ENCODE data around the gene CELF1.
"Not testable (repeated sequence)": the region's sequence is repeated elsewhere in the genome, so short reads cannot be mapped to it uniquely, and the experiment has no call there.

Gene CELF1

DNA sequence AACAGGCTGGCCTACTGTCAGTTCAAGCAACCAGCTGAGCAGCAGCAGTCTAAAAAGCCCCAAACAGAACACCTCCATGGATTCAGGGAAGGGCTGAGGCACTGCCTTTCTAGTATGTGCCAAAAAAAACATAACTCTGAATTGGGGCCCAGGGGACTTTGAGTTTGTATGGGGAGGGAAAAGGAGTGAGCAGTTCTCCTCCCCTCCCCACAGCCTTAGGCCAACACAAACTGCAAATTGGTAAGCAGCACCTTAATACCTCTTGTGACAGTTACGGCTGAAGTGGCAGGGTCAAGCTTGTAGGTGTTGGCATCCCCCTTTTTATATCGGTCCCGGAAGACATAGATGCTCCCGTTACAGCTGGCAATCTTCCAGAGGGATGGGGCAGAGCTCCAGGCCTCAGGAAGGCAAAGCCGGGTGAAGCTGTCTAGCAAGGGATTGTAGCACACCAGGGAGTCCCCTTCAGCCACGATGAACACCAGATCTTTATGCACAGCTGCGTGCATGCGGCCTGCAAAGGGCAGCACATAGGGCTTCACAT is 19.9 kb upstream of the CELF1 start:
- DNase-seq, result no peak

DNA sequence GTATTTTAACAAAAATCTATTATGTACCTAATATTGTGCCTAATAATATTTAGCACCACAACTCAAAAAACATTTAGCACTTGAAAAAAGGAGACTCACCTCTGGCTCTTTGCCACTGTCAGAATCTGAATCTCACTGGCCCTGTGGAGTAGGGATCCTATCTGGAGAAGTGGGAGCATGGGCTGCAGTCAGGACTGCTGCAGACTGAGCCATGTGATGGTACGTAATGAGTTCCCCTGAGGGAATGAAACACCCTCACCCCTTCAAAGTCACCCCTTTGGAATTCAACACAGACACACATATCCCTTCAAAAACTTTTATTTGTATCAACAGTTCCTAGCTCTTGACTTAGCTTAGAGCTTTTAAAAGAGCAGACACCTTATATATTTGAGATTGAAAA is 19.0 kb upstream of the CELF1 start:
- DNase-seq, result peak; percentile 48

DNA sequence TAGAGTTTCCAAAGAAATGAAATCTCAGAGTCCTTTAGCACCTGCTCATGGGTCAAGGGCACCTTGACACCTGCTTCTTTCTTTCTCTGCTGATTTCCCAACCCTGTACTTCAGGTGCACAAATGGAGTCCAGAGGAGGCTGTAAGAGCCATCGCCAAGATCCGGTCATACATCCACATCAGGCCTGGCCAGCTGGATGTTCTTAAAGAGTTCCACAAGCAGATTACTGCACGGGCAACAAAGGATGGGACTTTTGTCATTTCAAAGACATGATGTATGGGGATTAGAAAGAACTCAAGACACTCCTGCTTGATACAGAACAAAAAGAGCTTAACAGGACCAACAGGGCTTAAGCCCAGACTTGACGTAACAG is 18.4 kb upstream of the CELF1 start:
- no peak for DNase-seq

- no peak for DNase-seq
Measured at GRCh38 chr11:47570651-47571356, 17.9 kb upstream of the CELF1 start.

DNA sequence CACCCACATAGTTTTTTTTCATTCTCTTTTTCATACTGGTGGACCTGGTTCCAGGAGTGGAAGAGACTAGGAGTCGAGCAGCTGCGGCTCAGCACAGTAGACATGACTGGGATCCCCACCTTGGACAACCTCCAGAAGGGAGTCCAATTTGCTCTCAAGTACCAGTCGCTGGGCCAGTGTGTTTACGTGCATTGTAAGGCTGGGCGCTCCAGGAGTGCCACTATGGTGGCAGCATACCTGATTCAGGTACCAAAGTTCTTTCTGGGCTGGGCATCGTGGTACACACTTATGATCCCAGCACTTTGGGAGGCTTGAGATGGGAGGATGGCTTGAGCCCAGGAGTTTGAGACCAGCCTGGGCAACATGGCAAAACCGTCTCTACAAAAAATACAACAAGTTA is 16.7 kb upstream of the CELF1 start:
- no peak for DNase-seq

GRCh38 chr11:47566149-47566698 is 13.3 kb upstream of the CELF1 start:
- DNase-seq, result no peak

DNA sequence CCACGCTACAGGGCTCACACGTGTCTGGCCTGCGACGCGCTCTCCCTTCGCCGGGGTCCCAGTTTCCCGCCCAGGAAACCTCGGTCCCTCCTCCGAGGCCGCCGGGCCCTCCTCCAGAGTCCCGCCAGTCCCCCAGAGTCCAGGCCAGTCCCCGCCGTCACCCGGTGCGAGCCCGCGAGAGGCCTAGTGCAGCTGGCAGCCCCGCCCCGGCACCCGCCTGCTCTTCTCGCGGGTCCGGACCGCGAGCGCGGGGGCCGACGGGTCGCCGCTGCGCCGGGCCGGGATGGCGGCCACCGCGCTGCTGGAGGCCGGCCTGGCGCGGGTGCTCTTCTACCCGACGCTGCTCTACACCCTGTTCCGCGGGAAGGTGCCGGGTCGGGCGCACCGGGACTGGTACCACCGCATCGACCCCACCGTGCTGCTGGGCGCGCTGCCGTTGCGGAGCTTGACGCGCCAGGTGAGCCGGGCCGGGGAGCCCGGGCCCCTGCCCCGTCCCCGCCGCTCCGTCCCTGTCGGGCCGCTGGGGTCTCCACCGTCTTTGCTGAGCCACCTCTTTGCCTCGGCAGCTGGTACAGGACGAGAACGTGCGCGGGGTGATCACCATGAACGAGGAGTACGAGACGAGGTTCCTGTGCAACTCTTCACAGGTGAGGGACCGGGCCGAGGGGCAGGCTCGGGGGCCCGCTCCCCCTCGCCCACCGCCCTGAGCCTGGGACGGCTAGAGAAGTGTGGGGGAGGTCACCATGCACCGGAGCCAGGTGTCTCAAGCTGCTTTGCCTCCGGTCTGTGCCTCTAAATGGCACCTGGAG is 12.6 kb upstream of the CELF1 start, which contains the start of gene PTPMT1:
Gene PTPMT1, plus strand, starts transcription at position 260 of the 809 bp plus-strand sequence. Its CDS starts 24 bp downstream, at position 284.
- peak; percentile 73 for DNase-seq

- DNase-seq, result no peak
Measured at GRCh38 chr11:47564933-47565339, 12.0 kb upstream of the CELF1 start.

DNA sequence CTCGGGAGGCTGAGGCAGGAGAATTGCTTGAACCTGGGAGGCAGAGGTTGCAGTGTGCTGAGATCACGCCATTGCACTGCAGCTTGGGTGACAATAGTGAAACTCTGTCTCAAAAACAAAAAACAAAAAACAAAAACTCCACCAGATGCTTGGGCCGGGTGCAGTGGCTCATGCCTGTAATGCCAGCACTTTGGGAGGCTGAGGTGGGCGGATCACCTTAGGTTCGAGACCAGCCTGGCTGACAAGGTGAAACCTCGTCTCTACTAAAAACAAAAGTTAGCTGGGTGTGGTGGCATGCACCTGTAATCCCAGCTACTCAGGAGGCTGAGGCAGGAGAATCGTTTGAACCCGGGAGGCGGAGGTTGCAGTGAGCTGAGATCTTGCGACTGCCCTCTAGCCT is 11.4 kb upstream of the CELF1 start:
- DNase-seq, result not testable (repeated sequence)

GRCh38 chr11:47562393-47562792 is 9.5 kb upstream of the CELF1 start:
- DNase-seq, result not testable (repeated sequence)

- DNase-seq, result peak; percentile 76
Measured at GRCh38 chr11:47560426-47560825, 7.5 kb upstream of the CELF1 start.

DNA sequence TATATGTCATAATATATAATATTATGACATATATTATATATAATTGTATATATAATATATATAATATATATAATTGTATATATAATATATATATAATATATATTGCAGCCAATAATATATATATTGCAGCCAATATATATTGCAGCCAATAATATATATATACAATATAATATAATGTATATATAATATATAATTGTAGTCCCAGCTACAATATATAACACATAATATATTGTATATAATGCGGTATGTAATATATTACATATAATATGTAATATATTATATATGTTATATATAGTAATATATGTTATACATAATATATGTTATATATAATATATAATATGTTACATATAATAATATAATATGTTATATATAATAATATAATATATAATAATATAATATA is 5.8 kb upstream of the CELF1 start:
- no peak for DNase-seq

- not testable (repeated sequence) for DNase-seq
Measured at GRCh38 chr11:47557004-47557403, 4.1 kb upstream of the CELF1 start.

DNA sequence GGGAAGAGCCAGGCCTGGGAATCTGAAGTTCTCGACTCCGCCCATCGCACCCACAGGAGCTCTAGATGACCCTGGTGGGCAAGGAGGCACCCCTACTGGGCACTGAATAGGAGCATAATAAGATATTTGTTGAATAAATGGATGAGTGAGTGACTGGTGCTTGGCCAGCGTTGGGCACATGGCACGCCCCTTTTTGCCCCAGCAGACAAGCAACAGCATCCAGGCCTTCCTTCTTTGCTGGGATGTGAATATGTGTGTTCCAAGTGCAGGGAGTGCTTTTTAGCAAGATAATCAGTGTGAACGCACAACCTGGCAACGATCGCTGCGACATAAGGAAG is 443 bp upstream of the CELF1 start:
- no peak for DNase-seq

DNA sequence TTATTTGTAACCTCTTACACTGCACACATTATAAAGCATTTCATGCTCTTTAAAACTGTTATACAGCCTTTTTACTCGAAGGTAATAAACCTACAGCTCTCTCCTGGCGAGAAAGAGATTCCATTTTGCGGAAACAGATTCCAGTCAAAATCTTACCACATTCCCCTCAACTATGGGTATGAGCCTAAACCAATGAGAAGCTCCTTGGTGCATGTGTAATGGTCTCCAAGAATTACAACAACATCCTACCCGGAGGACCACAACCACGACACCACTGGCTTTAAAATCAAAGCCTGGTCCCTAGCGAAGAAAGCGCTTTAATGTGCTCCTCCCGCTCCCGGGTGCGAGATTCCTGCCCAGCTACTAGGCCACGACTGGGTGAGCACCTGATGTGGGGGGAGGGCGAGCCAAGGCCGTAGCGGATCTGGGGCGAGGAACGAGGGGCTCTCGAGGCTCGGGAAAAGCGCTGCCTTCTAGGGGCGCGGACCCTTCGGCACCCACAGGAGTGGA is 821 bp downstream of the CELF1 start:
- peak; percentile 22 for DNase-seq

GRCh38 chr11:47551086-47551485 is 1.8 kb downstream of the CELF1 start:
- peak; percentile 50 for DNase-seq

GRCh38 chr11:47550288-47551047 is 2.5 kb downstream of the CELF1 start:
- DNase-seq, result no peak

DNA sequence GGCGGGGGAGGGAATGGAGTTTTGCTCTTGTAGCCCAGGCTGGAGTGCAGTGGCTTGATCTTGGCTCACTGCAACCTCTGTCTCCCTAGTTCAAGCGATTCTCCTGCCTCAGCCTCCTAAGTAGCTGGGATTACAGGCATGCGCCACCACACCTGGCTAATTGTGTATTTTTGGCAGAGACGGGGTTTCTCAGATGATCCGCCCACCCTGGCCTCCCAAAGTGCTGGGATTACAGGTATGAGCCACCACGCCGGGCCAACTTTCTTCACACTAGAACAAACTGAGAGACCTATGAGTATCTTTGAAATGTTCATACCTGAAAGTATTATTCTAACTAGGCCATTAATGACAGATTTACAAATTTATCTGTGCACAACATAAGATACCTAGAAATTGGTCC is 6.7 kb downstream of the CELF1 start:
- not testable (repeated sequence) for DNase-seq

GRCh38 chr11:47545298-47545697 is 7.6 kb downstream of the CELF1 start:
- DNase-seq, result no peak

DNA sequence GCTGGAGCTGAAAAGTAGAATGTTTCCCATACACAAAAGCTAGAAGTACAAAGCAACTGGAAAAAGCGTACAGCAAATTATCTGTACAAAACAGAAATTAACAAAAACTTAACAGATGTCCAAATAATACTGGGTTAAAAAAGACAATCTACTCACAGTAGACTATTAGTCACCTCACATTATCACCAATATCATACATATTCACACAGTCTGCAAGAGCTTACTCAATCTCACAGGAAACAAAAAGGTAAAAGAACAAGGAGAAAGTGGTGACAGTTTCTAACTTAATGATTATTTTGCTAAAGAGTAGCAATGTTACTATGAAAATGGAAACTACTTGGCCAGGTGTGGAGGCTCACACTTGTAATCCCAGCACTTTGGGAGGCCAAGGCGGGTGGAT is 11.9 kb downstream of the CELF1 start:
- no peak for DNase-seq

DNA sequence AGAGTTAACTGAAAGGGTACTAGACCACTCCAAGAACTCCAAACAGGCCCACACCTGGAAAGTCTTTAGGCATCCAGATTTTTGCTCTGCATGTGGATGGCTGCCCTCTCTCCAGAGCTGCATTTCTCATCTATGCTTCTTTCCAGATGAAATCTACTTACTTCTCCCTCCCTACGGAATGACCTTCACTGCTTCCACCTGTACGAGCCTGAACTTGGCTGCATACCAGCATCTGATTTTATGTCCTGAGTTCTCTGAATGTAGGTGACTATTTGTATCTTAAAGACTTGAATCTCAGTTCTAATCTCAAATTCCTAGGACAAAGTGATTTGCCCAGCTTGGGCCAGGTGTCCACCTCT is 13.3 kb downstream of the CELF1 start:
- no peak for DNase-seq

DNA sequence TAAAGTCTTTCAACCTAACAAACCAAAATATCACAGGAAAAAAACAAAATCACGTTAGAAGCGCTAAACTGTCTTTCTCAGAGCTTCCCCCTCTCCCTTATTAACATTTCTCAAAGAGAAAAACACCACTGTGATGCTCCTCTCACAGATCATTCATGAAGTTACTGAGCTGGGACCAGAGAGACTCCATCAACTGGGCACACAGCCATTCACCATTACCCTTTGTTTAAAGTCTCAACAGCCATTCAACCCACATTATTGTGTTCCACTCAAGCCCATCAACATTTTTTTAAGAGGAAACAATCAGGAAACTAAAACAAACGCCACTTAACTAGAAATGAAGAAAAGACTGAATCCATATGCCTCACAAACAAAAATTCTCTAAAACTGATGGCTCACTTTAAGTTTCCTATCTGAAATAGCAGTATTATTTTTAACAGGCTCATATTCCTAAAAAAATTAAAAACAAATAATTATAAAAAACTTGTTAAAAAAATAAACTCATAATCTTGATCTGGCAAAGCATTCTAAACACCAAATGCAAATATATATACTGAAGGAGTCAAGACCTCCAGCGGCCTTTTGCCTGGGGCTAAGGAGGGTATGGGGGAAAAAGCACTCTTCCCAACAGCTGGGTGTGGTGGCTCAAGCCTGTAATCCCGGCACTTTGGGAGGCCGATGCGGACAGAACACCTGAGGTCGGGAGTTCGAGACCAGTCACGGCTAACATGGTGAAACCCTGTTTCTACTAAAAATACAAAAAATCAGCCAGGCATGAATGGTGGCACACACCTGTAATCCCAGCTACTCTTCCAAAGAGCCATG is 14.0 kb downstream of the CELF1 start:
- no peak for DNase-seq

All from HCEC 1CT (cell line).